ENCODE results near the gene USF2.

DNA sequence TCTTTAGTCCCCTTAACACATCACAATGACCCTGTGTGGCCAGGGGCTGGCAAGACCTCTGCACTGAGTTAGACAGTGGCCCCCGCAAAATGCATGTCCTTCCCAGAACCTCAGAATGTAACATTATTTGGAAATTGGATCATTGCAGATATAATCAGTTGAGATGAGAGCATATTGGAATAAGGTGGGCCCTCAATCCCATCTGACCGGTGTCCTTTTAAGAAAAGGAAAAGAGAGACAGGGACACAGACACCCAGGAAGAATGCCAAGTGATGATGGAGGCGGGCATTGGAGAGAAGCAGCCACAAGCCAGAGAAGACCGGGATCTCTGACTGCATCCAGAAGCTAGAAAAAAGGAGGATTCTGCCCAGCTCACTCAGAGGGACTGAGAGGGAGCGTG is 42.0 kb upstream of the USF2 start:
- TF ChIP-seq ZNF274 (IDR thresholded peaks at IDR 0.05; ENCODE audit: low read depth, low read length) (no peak), YY1 (IDR thresholded peaks at IDR 0.05; ENCODE audit: insufficient read depth, insufficient read length) (no peak), SUZ12 (IDR thresholded peaks at IDR 0.05; ENCODE audit: extremely low read depth, insufficient read depth, insufficient read length) (no peak)

Measured in NT2/D1 (cell line).